Measurements from ENCODE around the gene SFXN1. TPM values are rescaled to one million over a fixed set of nuclear protein-coding genes. Genes with fewer than 3 reads are reported as not detected.

SFXN1 gene, protein sequence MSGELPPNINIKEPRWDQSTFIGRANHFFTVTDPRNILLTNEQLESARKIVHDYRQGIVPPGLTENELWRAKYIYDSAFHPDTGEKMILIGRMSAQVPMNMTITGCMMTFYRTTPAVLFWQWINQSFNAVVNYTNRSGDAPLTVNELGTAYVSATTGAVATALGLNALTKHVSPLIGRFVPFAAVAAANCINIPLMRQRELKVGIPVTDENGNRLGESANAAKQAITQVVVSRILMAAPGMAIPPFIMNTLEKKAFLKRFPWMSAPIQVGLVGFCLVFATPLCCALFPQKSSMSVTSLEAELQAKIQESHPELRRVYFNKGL
- 38.3 and 40.9 TPM in 2 replicates for total RNA-seq

GRCh38 chr5:175478384-175479124, at the start of gene SFXN1:
Gene SFXN1 (plus strand): TSS chr5:175478560. CDS start chr5:175492104, 13,544 bp downstream.
- peak within 1 kb of the TSS; percentile 83 for H3K27ac ChIP-seq (ENCODE audit: low read depth, low read length)
- H3K4me2 ChIP-seq (ENCODE audit: insufficient read depth, low read length), result peak within 1 kb of the TSS; percentile 90
- no peaks in the 10 kb centered on the region for H3K9me3 ChIP-seq (ENCODE audit: low read depth, low read length)
- H4K20me1 ChIP-seq (ENCODE audit: insufficient read depth, low read length), result peaks cover 21% of the 10 kb centered on the region
- H3K4me1 ChIP-seq (ENCODE audit: insufficient read depth, low read length), result peaks cover 12% of the 10 kb centered on the region
- peaks cover 12% of the 10 kb centered on the region for H3K36me3 ChIP-seq (ENCODE audit: insufficient read depth, low read length)
- peak; percentile 99 for DNase-seq (ENCODE audit: insufficient read length, low spot score, missing footprints)
- peaks cover 7% of the 10 kb centered on the region for H3K27me3 ChIP-seq (ENCODE audit: insufficient read depth, low read length)
- H2AFZ ChIP-seq (ENCODE audit: low read length), result peak within 1 kb of the TSS; percentile 99
- H3K79me2 ChIP-seq (ENCODE audit: insufficient read depth, low read length), result peaks cover 48% of the 10 kb centered on the region
- peak within 1 kb of the TSS; percentile 96 for H3K4me3 ChIP-seq (ENCODE audit: insufficient read depth, low read length)
- no peak for TF ChIP-seq CTCF (IDR thresholded peaks at IDR 0.05; ENCODE audit: extremely low read depth, low read depth, low read length)

DNA sequence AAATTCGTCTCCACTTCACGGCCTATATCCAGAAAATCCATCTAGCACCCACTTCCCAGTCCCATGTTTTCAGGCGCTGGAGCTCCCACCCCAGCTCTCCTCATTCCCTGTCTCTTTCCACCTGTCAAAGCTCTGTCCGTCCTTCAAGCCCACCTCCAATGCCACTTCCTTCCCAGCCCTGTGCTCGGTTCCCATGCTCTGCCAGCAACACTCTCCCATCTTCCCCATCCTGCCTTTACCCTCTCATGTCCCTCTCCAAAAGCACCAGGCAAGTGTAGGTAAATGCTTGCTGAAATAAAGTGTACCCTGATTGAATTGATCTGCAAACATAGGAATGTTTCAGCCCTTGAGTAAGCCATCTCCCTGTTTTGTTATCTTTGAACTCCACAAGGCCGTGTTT, 43.6 kb upstream of the SFXN1 start:
- Histone ChIP-seq H4K20me1 (ENCODE audit: insufficient read depth, low read length) (no peaks in the 10 kb centered on the region), H3K4me3 (ENCODE audit: insufficient read depth, low read length) (no peak overlapping the region), H3K9me3 (ENCODE audit: low read depth, low read length) (no peaks in the 10 kb centered on the region), H3K27ac (ENCODE audit: low read depth, low read length) (no peak overlapping the region), H2AFZ (ENCODE audit: low read length) (no peak overlapping the region), H3K79me2 (ENCODE audit: insufficient read depth, low read length) (no peaks in the 10 kb centered on the region), H3K4me1 (ENCODE audit: insufficient read depth, low read length) (no peaks in the 10 kb centered on the region), H3K36me3 (ENCODE audit: insufficient read depth, low read length) (no peaks in the 10 kb centered on the region), H3K27me3 (ENCODE audit: insufficient read depth, low read length) (no peaks in the 10 kb centered on the region), H3K4me2 (ENCODE audit: insufficient read depth, low read length) (no peak overlapping the region)
- no peak for DNase-seq (ENCODE audit: insufficient read length, low spot score, missing footprints)
- TF ChIP-seq CTCF (IDR thresholded peaks at IDR 0.05; ENCODE audit: extremely low read depth, low read depth, low read length), result no peak

DNA sequence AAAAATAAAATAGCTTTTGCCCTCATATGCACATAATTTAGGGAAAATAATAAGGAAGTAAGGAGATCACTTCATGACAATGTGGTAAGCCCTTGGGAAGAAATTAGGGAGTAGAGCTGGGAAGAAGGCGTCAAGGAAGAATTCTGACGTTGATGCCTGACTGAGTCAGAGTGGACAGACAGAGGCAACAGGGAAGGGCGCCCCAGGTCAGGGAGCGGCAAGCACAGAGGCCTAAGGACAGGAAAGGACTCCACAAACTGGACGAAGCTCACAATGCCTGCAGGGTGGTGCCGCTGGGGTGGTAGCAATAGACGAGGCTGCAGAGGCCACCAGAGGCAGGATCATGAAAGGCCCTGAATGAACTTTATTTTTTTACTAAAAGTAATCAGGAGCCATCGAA, 42.0 kb upstream of the SFXN1 start:
- no peak for TF ChIP-seq CTCF (IDR thresholded peaks at IDR 0.05; ENCODE audit: extremely low read depth, low read depth, low read length)
- no peaks in the 10 kb centered on the region for H3K79me2 ChIP-seq (ENCODE audit: insufficient read depth, low read length)
- no peak overlapping the region for H3K4me3 ChIP-seq (ENCODE audit: insufficient read depth, low read length)
- DNase-seq (ENCODE audit: insufficient read length, low spot score, missing footprints), result no peak
- H3K4me1 ChIP-seq (ENCODE audit: insufficient read depth, low read length), result no peaks in the 10 kb centered on the region
- no peak overlapping the region for H3K27ac ChIP-seq (ENCODE audit: low read depth, low read length)
- no peak overlapping the region for H3K4me2 ChIP-seq (ENCODE audit: insufficient read depth, low read length)
- H3K27me3 ChIP-seq (ENCODE audit: insufficient read depth, low read length), result no peaks in the 10 kb centered on the region
- no peaks in the 10 kb centered on the region for H3K36me3 ChIP-seq (ENCODE audit: insufficient read depth, low read length)
- no peaks in the 10 kb centered on the region for H3K9me3 ChIP-seq (ENCODE audit: low read depth, low read length)
- H4K20me1 ChIP-seq (ENCODE audit: insufficient read depth, low read length), result no peaks in the 10 kb centered on the region
- no peak overlapping the region for H2AFZ ChIP-seq (ENCODE audit: low read length)

DNA sequence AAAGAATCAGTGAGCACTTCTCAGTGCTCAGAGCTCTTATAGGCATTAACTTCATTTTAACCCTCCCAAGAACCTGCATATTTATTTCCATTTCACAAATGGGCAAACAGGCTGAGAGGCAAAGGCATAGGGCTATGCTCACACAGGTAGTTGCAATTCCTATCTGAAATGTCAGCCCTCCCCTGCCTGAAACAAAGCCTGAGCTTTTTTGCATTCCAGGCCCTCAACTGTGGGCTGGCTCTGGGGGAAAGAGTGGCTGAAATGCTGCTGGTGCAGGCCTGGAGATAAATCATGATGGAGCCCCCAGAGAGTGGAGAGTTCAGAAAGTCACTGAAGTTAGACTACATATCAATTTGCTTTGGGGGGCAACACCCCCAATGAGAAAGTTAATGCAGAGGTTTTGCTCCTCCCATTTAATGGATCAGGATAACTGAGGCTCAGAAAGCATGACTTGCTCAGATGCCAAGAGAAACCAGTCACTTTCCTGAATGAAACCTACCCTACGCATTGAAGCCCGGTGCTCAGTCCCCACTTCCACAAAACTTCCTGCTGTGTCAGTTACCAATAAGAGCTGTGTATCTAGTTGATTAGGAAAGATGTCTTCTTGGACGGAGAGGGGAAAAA, 40.0 kb upstream of the SFXN1 start:
- Histone ChIP-seq H3K4me2 (ENCODE audit: insufficient read depth, low read length) (no peak overlapping the region), H3K27me3 (ENCODE audit: insufficient read depth, low read length) (peaks cover 2% of the 10 kb centered on the region), H3K9me3 (ENCODE audit: low read depth, low read length) (no peaks in the 10 kb centered on the region), H3K36me3 (ENCODE audit: insufficient read depth, low read length) (no peaks in the 10 kb centered on the region), H3K4me1 (ENCODE audit: insufficient read depth, low read length) (no peaks in the 10 kb centered on the region), H3K4me3 (ENCODE audit: insufficient read depth, low read length) (no peak overlapping the region), H3K79me2 (ENCODE audit: insufficient read depth, low read length) (no peaks in the 10 kb centered on the region), H3K27ac (ENCODE audit: low read depth, low read length) (no peak overlapping the region), H2AFZ (ENCODE audit: low read length) (no peak overlapping the region), H4K20me1 (ENCODE audit: insufficient read depth, low read length) (no peaks in the 10 kb centered on the region)
- no peak for DNase-seq (ENCODE audit: insufficient read length, low spot score, missing footprints)
- no peak for TF ChIP-seq CTCF (IDR thresholded peaks at IDR 0.05; ENCODE audit: extremely low read depth, low read depth, low read length)

Measured in osteoblast (primary cell).